GM18508 (cell line): ENCODE results near the gene AP3M1.
"Not testable (repeated sequence)": the region's sequence is repeated elsewhere in the genome, so short reads cannot be mapped to it uniquely, and the experiment has no call there.

ENCODE experiments used
- ATAC-seq: cut with Tn5 transposase; IDR thresholded peaks from one replicate; pipeline ENCODE4 v1.9.1; 2021; ENCODE audit warnings: moderate number of reproducible peaks; ENCODE audit not compliant: insufficient read depth, unreplicated experiment

Gene AP3M1

GRCh38 chr10:74164716-74165529, 14.3 kb upstream of the AP3M1 start:
- ATAC-seq, result no peak

- ATAC-seq, result no peak
These were observed 12.9 kb upstream of the AP3M1 start for GRCh38 chr10:74163319-74164068.

- ATAC-seq, result no peak
These were observed 9.4 kb upstream of the AP3M1 start for GRCh38 chr10:74160013-74160412.

GRCh38 chr10:74156919-74157289, 6.3 kb upstream of the AP3M1 start:
- ATAC-seq, result no peak

- ATAC-seq, result no peak
These were observed 3.0 kb upstream of the AP3M1 start for GRCh38 chr10:74153676-74154075.

- no peak for ATAC-seq
These were observed 2.5 kb upstream of the AP3M1 start for GRCh38 chr10:74153123-74153522.

- ATAC-seq, result no peak
These were observed 1.5 kb upstream of the AP3M1 start for GRCh38 chr10:74151879-74152722.

- ATAC-seq, result peak; percentile 47
These were observed 606 bp upstream of the AP3M1 start, which contains the start of gene ADK for GRCh38 chr10:74150990-74151878. ADK (plus strand) TSS chr10:74151221; CDS start chr10:74151279, 58 bp downstream.

GRCh38 chr10:74146980-74147379, 3.6 kb downstream of the AP3M1 start:
- ATAC-seq, result not testable (repeated sequence)

GRCh38 chr10:74145133-74145532, 5.5 kb downstream of the AP3M1 start:
- no peak for ATAC-seq

GRCh38 chr10:74140553-74140952, 10.1 kb downstream of the AP3M1 start:
- ATAC-seq, result no peak

GRCh38 chr10:74139981-74140380, 10.6 kb downstream of the AP3M1 start:
- no peak for ATAC-seq

- not testable (repeated sequence) for ATAC-seq
These were observed 12.0 kb downstream of the AP3M1 start for GRCh38 chr10:74138596-74138995.

- no peak for ATAC-seq
These were observed 12.6 kb downstream of the AP3M1 start for GRCh38 chr10:74137992-74138391.

GRCh38 chr10:74135452-74135851, 15.2 kb downstream of the AP3M1 start:
- no peak for ATAC-seq

GRCh38 chr10:74133923-74134820, 16.5 kb downstream of the AP3M1 start:
- no peak for ATAC-seq

- ATAC-seq, result no peak
These were observed 27.5 kb downstream of the AP3M1 start for GRCh38 chr10:74123081-74123480.

GRCh38 chr10:74122060-74122459, 28.6 kb downstream of the AP3M1 start:
- no peak for ATAC-seq

GRCh38 chr10:74121368-74121767, 29.3 kb downstream of the AP3M1 start:
- no peak for ATAC-seq
